Thyroid gland (tissue), 4 donors: ENCODE data around the gene CD200R1L.

Experiments used
- POLR2A ChIP-seq, 2 donors: fragments of 450-650 bp; IDR thresholded peaks; one replicate each; pipeline ENCODE4 v1.6.1; 2017; ENCODE audit warnings: antibody characterized with exemption in 2 of 2, mild to moderate bottlenecking in 2 of 2, moderate library complexity in 1 of 2
- TF ChIP-seq, protein P1 (sequence below), 6 experiments: fragments of 200-600 bp in 3 of 6; fragments of 450-650 bp in 3 of 6; sonication (generic) in 3 of 6; IDR thresholded peaks; one replicate each; pipeline ENCODE4 v1.5.1; 2016 to 2019; ENCODE audit warnings: antibody characterized with exemption in 6 of 6, mild to moderate bottlenecking in 2 of 6, inconsistent platforms in 1 of 6, moderate library complexity in 1 of 6

GRCh38 chr3:112811131-112811884 is 35.4 kb downstream of the CD200R1L start:
- TF ChIP-seq POLR2A (IDR thresholded peaks at IDR 0.05) = no peak
- TF ChIP-seq, protein P1, sequence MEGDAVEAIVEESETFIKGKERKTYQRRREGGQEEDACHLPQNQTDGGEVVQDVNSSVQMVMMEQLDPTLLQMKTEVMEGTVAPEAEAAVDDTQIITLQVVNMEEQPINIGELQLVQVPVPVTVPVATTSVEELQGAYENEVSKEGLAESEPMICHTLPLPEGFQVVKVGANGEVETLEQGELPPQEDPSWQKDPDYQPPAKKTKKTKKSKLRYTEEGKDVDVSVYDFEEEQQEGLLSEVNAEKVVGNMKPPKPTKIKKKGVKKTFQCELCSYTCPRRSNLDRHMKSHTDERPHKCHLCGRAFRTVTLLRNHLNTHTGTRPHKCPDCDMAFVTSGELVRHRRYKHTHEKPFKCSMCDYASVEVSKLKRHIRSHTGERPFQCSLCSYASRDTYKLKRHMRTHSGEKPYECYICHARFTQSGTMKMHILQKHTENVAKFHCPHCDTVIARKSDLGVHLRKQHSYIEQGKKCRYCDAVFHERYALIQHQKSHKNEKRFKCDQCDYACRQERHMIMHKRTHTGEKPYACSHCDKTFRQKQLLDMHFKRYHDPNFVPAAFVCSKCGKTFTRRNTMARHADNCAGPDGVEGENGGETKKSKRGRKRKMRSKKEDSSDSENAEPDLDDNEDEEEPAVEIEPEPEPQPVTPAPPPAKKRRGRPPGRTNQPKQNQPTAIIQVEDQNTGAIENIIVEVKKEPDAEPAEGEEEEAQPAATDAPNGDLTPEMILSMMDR (IDR thresholded peaks at IDR 0.05) = no peak
